ENCODE measurements around the gene LTO1.

The LTO1 gene, protein sequence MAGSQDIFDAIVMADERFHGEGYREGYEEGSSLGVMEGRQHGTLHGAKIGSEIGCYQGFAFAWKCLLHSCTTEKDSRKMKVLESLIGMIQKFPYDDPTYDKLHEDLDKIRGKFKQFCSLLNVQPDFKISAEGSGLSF

DNA sequence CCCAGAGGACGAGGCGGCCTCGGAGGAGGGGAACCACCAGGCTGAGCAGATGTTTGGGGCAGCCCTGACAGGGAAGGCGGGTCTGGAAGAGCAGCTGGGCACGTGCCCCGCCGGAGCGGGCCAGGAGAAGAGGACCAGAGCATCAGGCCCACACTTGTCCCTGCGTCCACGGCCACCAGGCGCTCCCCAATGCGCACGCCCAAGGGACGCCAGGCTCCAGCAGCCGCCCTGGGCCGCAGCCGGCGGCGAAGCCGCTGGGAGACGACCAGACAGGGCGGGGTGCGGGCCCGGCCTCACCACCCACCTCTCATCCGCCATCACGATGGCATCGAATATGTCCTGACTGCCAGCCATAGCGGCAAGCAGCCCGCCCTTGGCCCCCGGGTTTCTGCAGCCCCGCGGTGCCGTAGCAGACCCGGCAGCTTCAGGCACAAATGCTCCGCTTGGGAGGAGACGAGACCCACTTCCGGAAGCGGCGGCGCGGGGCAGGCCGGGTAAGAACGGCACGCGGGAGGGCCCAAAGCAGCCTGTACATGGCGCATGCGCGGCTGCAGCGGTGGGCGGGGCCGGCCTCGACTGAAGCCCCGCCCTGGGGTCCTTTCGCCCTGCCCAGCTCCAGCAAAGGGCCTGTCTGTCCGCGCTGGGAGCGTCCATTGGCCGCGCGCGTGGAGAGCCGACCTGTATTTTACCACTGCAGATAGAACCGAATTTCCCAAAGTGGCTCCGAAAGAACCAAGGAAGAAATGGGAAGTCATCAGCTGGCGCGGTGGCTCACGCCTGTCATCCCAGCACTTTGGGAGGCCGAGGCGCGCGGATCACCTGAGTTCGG is at the start of gene LTO1:
LTO1 (minus strand) TSS at position 468 of the 829 bp plus-strand sequence; CDS start at position 354, 114 bp downstream.
- peak; percentile 80 to 97 (median 92) for DNase-seq

DNA sequence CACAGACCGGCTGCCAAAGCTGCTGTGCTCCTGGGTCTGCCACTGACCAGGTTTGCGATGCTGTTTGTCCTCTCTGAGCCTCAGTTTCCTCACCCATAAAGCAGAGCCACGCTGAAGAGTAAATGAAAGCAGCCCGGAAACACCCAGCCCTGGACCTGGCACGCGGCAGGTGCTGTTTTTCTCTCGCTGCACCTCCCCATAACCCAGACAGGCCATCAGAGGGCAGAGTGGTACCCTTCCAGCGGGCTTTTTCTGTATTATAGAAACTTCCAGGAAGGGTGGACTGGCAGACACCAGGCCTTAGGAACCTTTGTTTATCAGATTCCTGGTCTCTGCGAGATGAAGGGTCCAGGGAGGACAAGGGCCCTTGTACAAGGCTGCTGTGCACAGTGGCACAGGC is 46.6 kb upstream of the LTO1 start:
- no peak for DNase-seq

DNA sequence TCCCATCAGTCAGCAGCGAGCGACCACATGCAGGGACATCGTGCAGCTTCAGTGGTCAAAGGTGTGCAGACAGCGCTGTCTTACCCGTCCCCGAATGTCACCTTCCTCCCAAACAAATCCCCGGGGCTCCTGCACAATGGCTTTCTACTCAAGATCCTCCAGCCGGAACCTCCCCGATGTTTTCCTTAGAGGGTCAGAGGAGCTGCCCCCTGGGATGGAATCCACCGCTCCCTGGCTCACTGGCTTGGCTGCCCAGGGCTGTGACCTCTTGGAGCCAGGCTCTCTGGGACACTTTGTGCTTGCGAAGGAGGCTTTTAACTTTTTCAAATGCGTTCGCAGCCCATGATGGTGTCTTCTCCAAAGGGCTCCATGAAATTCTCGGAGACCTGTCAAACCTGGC is 46.0 kb upstream of the LTO1 start:
- no peak for DNase-seq

DNA sequence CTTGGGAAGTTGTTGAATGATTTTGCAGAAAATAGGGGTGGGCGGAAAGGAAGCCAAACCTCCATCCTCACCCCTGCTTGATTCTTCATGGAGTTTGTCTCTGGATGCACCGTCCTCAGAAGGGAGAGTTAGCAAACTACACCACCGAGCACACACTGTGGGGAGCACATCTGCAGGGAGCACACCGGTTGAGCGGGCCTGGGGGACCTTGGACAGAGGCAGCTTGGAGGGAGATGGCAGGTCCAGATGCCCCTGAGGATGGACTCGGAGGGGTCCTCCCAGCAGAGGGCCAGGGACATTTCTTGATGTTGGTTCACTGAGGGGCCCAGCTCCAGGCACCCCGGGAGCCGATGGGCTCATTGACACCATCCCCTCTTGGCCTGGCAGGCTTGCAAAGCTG is 43.8 kb upstream of the LTO1 start:
- no peak for DNase-seq

DNA sequence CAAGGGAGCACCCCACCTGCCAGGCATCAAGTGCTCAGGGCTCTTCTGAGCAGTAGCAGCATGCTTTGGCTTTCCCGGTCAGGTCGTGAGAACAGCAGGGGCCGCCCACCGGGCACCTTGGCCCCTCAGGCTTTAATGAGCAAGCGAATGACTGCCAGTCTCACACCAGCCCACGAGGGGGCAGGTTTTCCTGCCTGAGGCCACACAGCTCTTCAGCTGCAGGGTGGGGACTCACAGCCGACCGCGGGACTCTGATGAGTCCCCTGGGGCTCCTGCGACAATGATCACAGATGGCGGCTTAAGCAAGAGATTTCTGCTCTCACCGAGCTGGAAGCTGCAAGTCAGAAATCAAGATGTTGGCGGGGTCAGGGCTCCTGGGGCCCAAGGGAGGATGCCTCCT is 43.0 kb upstream of the LTO1 start:
- DNase-seq, result peak in 1 of 14 donors; percentile 6

DNA sequence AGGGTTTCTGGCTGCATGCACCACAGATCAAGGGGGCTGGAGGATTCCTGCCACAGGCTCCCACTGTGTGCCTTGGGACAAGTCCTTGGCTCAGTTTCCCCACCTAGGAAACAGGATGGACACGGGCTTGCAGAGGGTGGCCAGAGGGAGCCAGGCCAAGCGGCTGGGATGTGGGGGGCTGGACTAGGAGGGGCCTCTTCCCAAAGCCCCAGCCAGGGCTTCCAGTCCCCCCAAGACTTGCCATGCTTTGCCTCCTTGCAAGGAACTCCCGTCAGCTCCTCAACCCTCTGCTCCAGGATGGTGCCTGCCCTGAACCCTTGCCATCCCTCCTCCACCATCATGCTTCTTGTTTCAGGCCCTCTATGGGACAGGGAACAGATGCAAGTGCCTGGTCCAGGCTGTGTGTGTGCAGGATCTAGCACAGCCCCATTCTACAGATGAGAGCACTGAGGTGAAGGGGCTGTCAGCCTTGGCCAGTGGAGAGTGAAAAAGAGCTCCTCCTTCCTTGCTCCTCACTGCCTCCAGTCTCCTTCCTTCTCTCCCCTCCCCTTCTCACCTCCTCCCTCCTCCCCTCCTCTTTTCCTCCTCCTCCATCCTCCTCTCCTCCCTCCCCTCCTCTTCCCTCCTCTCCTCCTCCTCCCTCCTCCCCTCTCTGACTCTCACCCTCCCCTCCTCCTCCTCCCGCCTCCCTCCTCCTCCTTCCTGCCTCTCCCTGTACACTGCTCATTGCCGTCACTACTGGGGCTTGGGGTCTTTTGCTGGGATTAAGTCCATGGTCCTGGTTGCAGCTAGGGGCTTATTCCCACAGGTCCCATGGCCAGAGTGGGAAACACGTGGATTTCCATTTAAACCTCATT is 42.0 kb upstream of the LTO1 start:
- no peak for DNase-seq

DNA sequence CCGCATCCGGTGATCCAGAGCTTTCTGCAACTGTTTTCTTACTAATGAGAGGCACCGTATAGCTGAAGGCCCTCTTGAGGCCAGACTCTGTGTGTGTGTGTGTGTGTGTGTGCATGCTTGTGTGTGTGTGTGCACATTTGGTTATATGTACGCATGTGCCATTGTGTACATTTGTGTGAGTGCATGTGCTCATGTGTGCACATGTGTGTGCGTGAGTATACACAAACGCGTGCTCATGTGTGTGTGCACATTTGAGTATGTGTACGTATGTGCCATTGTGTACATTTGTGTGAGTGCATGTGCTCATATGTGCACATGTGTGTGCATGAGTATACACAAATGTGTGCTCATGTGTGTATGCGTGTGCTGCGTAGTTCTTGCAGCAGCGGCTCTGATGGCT is 40.9 kb upstream of the LTO1 start:
- no peak for DNase-seq

DNA sequence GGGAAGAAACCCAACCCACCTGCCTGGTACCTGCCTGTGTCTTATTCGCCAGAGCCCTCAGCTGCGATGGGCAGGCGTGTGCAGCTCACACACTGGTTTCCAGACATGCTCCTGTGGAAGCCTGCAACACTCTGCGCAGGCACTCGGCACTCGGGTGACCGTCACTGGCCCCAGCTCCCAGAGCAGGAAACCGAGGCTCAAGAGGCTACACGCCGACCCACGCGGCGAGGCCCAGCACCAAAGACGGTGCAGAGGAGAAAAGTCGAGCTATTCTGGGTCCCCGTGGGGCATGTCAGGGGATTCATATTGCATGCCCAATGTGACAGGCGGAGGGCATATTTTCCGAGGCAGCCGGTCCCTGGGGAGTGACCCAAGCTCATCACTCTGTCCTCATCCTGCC is 40.3 kb upstream of the LTO1 start:
- no peak for DNase-seq

DNA sequence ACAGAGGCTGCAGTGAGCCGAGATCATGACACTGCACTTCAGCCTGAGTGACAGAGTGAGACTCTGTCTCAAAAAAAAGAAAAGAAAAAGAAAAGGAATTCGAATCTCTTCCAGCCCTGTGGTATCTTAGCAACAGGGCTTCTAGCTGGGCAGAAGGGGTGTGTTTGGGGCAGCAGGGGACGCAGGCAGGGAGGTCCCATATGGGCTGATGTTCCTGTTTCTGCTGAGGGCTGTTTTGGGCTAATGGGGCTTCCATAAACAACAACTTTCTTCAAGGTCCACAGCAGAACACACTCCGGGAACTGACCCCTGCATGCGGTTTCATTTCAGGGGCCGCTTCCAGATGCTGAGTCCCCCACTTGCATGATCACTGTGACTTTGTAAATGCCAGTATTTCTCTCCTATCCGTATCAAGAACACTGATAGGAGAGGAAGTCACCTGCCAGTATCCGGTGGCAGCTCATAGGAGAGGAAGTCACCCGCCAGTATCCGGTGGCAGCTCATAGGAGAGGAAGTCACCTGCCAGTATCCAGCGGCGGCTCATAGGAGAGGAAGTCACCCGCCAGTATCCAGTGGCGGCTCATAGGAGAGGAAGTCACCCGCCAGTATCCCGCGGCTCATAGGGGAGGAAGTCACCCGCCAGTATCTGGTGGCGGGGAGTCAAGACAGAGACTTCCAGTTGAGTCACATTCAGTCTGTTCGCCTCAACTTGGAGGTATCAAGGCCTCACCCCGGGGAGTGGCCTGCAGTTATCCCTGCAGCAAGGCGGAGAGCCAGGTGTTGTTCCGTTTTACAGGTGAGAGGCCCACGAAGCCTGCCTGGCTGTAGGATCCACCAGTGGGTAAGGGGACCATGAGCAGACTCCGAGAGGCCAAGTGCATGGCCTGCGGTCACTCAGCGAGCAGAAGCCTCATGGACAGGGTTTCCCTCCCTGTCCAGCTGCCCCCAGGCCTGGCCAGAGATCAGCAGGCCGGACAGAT is 37.0 kb upstream of the LTO1 start:
- DNase-seq, result no peak

DNA sequence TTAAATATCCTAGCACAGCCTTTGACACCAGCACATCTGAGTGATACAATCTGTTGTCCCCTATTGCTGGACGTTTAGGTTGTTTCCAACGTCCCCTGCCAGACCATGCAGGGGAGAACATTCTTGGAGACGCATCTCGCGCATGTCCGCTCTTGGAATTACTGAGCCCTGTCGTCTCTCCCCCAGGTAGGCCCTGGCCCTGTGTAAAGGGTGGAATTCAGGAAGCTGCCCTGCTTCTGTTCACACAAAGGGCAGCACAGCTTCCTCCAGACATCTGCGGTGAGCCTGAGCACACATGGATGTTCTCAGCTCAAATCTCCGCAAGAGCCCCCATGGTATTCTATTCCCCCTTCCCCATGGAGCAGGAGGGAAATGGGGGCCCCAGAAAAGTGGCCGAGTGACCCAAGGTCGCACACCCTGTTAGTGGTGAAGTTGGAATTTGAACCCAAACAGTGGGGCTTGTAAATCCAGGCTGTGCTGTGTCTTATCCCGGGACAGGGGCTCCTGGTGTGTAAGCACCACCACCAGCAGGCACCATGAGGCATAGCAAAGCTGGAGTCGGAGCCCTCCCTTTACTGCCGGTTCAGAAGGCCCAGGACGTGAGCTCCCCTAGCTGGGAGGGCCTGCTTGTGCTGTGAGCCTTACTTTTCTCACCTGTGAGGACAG is 33.7 kb upstream of the LTO1 start:
- no peak for DNase-seq

DNA sequence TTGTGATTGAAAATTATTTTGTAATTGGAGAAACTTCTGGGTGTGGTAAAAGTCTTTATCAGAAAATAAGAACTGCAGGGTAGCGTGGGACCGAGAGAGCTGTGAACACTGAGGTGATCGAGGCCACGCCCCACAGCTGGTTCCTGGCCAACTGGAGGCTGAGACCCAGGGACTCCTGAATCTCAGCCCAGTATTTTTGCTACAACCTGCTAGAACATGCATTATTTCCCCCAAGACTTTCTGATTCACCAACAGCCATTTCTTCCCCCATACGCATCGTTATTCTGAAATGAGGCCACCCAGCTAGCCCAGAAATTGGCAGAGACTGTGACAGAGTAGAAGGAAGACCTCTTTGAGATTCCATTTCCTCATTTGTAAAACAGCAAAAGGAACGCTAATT is 32.0 kb upstream of the LTO1 start:
- no peak for DNase-seq

DNA sequence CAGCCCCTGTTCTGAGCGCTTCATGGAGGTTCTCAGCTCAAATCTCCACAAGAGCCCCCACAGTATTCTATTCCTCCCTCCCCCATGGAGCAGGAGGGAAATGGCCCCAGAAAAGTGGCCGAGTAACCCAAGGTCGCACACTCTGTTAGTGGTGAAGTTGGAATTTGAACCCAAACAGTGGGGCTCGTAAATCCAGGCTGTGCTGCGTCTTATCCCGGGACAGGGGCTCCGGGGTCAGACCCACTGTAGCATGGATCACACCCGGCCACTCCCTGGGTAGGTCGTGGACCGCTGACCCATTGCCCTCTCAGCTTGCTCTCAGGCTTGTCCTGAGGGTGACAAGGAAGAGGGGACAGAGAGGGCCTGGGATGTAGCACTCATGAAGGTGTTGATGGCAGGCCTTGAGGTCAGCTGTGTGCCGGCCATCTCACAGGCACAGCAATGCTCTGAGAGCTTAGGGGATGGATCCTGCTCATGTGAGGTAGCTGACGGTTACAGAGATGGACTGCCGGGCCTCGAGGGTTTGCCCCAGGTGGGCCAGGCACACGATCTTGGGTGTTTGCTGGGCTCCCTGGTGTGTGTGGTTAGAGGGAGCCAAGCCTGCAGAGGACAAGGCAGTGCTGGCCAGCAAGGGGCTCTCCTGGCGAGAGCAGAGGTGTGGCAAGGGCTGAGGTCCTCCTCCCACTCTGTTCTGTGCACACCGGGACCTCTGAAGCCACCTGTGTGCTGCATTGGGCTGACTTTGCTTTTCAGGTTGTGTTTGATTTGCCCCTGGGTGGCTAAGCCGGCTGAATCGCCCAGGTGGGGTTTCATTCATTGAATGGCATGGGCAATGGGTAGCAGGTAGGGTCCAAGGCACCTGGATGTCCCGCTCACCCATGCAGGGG is 31.0 kb upstream of the LTO1 start:
- no peak for DNase-seq

DNA sequence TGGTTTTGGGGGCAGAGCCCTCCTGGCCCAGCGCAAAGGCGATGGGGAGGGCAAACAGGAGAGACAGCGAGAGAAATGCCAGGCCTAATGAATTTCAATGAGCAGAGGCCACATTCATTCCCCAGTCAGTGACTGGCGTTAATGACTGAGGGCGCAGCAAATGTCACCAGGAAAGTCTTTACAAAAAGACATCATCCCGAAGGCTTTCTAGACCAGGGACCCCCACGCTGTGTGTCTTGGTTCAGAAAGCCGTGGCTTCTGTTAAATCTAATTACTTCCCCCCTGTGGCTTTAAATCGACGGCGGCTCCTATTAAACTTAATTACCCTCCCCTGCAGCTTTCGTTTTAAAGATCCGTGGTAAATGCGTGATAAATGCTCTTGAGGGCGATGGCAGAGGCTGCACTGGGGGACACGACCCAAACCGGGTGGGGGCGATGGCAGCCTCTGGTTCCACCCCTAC is 30.2 kb upstream of the LTO1 start:
- DNase-seq, result no peak

DNA sequence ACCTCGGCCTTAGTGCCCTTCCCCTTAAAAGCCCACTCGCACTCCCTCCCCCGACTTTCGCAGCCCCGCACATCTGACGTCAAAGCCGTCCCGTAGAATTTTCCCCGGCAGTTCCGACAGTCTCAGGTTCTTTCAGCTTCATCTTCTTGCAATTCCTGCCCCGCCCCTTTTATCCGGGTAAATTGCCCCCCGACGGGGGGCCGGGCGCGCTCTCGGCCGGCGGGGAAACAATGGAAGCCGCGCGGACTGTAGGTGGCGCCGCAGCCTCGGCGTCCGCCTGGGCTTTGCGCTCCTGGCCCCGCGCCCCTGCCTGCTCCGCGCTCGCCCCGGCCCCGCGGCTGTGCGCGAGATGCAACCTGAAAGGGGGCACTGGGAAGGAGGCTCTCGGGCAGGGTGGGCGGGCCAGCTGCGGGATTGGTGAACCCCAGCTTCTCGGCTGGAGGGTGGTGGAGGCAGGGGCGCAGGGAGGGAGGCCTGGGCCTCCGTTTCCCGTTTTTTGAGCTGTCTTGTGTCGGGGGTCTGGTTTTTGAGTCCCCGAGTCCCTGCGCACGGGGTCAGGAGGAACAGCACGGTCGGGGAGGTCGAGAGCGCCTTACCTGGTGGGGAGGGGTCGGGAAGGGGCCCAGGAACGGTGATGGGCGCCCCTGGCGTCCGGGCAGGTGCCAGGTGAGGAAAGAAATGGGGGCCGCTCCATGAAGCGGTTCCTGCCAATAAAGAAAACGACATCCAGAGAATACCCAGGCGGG is 29.5 kb upstream of the LTO1 start:
- DNase-seq, result no peak

DNA sequence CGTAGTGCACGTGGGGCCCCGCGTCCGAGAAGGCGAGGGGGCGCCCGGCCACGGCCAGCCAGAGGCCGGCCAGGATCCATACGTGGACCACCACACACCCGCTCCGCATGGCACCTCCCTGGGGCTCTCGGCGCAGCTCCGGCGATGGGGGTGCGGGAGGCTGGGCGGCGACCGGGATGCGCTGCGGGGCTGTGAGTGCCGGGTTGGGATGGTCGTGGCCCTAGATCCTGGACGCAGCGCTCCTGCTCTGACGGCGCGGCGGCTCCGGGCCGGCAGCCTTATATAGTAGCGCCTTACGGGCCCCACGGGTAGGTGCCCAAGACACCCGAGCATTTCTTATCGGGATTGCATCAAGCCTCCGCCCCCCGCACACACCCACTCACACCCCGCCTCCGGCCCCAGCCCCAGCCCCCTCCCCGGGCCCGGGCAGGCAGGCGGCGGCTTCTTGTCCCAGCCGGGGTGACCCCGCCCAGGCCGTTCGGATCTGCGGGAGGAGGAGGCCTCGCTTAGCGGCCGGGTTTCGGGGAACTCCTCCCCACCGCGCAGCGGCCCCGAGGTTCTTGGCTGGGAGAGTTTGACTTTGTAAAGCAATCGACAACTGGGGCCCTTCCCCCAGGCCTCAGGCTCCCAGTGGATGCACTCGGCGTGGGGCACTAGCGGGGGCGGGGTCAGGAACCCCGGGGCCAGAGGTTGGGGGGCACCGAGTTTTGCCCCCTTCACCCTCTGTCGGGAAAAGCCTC is 28.8 kb upstream of the LTO1 start, which contains the start of gene FGF19:
FGF19 (minus strand) TSS at position 255 of the 740 bp plus-strand sequence; CDS start at position 109, 146 bp downstream.
- DNase-seq, result no peak

DNA sequence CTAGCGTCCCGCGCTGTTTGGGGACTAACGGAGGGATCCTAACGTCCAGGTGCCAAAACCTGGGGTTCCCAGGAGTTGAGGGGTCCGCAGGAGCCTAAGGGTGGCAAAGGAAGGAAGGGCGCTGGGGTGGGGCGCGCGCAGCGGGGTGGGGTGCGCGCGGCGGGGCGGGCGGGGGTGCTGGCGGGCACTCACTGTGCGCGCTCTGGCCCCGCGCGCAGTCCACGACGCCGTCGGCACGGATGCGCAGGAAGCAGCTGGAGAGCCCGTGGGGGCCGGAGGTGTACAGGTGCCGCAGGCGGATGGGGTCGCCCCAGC is 28.3 kb upstream of the LTO1 start:
- no peak for DNase-seq

DNA sequence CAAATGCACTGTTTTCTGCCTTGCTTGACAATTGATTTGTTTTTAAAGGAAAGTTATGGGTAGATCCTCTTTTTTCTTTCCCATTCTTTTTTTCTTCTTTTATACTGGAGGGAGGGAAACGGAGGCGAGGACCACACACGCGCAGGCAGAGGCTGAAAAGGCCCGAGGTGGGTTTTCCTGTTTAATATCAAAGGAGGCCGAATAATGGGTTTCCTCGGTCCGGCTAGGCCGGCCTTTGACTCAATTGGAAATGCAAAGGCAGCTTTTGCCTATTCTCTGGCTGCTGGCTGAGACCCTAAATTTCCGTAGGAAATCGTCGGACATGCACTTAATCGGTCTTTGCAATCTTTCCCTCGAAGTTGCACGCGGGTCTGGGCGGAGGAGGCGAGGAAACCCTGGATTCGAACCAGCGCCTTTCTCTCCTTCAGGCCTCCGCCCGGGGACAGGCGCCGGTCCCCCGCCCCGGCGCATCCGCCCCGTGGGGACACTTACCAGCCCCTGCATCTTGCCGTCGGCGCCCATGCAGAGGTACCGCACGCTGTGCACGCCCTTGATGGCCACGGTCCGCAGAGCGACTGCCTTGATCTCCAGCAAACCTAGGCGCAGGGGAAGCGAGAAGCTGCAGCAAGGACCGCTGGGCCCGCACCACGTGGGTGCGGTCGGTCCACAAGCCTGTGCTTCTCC is 27.8 kb upstream of the LTO1 start:
- no peak for DNase-seq

DNA sequence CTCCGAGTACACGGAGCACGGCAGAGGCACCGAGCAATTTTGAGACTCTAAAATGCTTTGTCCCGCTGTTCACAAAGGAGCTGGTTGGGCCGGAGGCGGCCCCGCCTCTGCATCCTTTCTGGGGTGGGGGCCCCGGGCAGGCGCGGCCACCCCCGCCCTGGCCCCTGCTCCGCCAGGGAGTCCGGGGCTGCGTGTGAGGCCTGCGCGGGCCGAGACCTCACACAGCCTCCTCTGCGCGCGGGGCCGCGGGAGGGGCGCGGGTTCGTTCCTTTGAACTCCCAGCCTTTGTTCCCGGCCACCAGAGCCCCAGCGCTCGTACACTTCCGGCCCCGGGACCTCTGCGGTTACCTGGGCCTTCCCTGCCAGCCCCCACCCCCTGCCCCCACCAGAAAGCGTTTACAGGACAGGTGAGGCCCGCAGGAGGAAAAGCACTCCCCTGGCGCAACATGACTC is 27.1 kb upstream of the LTO1 start:
- DNase-seq, result no peak

All from C1 segment of cervical spinal cord (tissue), 14 donors.